Medulla oblongata (tissue), 1 donor: ENCODE data around the gene ADCY10.
"Not testable (repeated sequence)": the region's sequence is repeated elsewhere in the genome, so short reads cannot be mapped to it uniquely, and the experiment has no call there.

Experiments used
- DNase-seq: peaks from one replicate; pipeline ENCODE4 v3.0.0-alpha.2; 2015; ENCODE audit errors: extremely low spot score

ADCY10 gene

GRCh38 chr1:167887187-167887586, 26.7 kb downstream of the ADCY10 start:
- DNase-seq: not testable (repeated sequence)

GRCh38 chr1:167882376-167882775, 31.6 kb downstream of the ADCY10 start:
- no peak for DNase-seq

GRCh38 chr1:167881786-167882185, 32.1 kb downstream of the ADCY10 start:
- DNase-seq: no peak

GRCh38 chr1:167881069-167881468, 32.9 kb downstream of the ADCY10 start:
- no peak for DNase-seq

- DNase-seq: no peak
These were observed 33.3 kb downstream of the ADCY10 start for GRCh38 chr1:167880580-167881021.

GRCh38 chr1:167879508-167879907, 34.4 kb downstream of the ADCY10 start:
- no peak for DNase-seq

GRCh38 chr1:167878372-167879160, 35.4 kb downstream of the ADCY10 start:
- no peak for DNase-seq

GRCh38 chr1:167876597-167877175, 37.2 kb downstream of the ADCY10 start:
- no peak for DNase-seq

- no peak for DNase-seq
These were observed 42.6 kb downstream of the ADCY10 start for GRCh38 chr1:167871331-167871730.

- not testable (repeated sequence) for DNase-seq
These were observed 44.6 kb downstream of the ADCY10 start for GRCh38 chr1:167869157-167870001.

- not testable (repeated sequence) for DNase-seq
These were observed 47.1 kb downstream of the ADCY10 start for GRCh38 chr1:167866739-167867414.

GRCh38 chr1:167866326-167866725, 47.6 kb downstream of the ADCY10 start:
- DNase-seq: not testable (repeated sequence)

- not testable (repeated sequence) for DNase-seq
These were observed 48.1 kb downstream of the ADCY10 start for GRCh38 chr1:167865804-167866308.

GRCh38 chr1:167865193-167865592, 48.7 kb downstream of the ADCY10 start:
- DNase-seq: not testable (repeated sequence)

GRCh38 chr1:167864392-167865032, 49.4 kb downstream of the ADCY10 start:
- DNase-seq: no peak

GRCh38 chr1:167863921-167864279, 50.0 kb downstream of the ADCY10 start:
- DNase-seq: no peak

- DNase-seq: not testable (repeated sequence)
These were observed 50.6 kb downstream of the ADCY10 start for GRCh38 chr1:167863191-167863920.

GRCh38 chr1:167862432-167863076, 51.4 kb downstream of the ADCY10 start:
- DNase-seq: no peak

GRCh38 chr1:167861664-167862381, 52.1 kb downstream of the ADCY10 start:
- DNase-seq: no peak
